ENCODE results near the gene ZFR.

Gene ZFR

GRCh38 chr5:32392039-32392438 lies 52.5 kb downstream of the ZFR start:
- WGBS (ENCODE audit: extremely low coverage, insufficient coverage, insufficient read length) = no CpG with 5 or more reads among the region's 3 CpGs
- Histone ChIP-seq H3K4me3 (ENCODE audit: low read depth, low read length) (no peak overlapping the region), H3K9ac (ENCODE audit: low read length) (no peak overlapping the region), H2BK5ac (ENCODE audit: low read depth, low read length, poor library complexity) (no peak overlapping the region), H4K8ac (ENCODE audit: low read depth, low read length) (no peak overlapping the region), H3K14ac (ENCODE audit: low read length) (no peak overlapping the region), H3K18ac (ENCODE audit: low read length) (no peak overlapping the region), H4K12ac (ENCODE audit: low read depth, low read length) (no peak overlapping the region), H3K79me2 (ENCODE audit: control insufficient read depth, insufficient read depth, low read length, poor library complexity) (no peaks in the 10 kb centered on the region), H3K4me2 (ENCODE audit: low read length) (no peak overlapping the region), H2BK12ac (ENCODE audit: low read length) (no peak overlapping the region), H3K23ac (ENCODE audit: low read length) (no peak overlapping the region), H3K9me3 (ENCODE audit: insufficient read depth, low read depth, low read length) (no peaks in the 10 kb centered on the region), H3K27ac (ENCODE audit: low read depth, low read length) (no peak overlapping the region), H3K4me1 (ENCODE audit: control insufficient read depth in 1 of 2, insufficient read depth in 2 of 2, low read length in 2 of 2) (peaks cover 0 to 5% of the 10 kb centered on the region in 2 experiments), H3K4ac (ENCODE audit: low read depth, low read length) (no peak overlapping the region), H3K79me1 (ENCODE audit: low read length) (no peaks in the 10 kb centered on the region), H2AK5ac (ENCODE audit: low read length) (no peak overlapping the region), H2AFZ (ENCODE audit: insufficient read depth, low read length, poor library complexity) (no peak overlapping the region), H2BK120ac (ENCODE audit: insufficient read depth, low read length, poor library complexity) (no peak overlapping the region), H3K36me3 (ENCODE audit: control insufficient read depth in 1 of 2, insufficient read depth in 2 of 2, low read length in 2 of 2) (peaks cover 22 to 32% of the 10 kb centered on the region in 2 experiments), H3K27me3 (ENCODE audit: insufficient read depth, low read length) (no peaks in the 10 kb centered on the region), H4K91ac (ENCODE audit: low read depth, low read length) (no peak overlapping the region)
- peak; percentile 26 to 88 for DNase-seq

- Histone ChIP-seq H3K27ac (ENCODE audit: low read depth, low read length) (no peak overlapping the region), H3K18ac (ENCODE audit: low read length) (no peak overlapping the region), H3K4me2 (ENCODE audit: low read length) (no peak overlapping the region), H3K79me2 (ENCODE audit: control insufficient read depth, insufficient read depth, low read length, poor library complexity) (no peaks in the 10 kb centered on the region), H3K4ac (ENCODE audit: low read depth, low read length) (no peak overlapping the region), H3K14ac (ENCODE audit: low read length) (no peak overlapping the region), H4K91ac (ENCODE audit: low read depth, low read length) (no peak overlapping the region), H2AK5ac (ENCODE audit: low read length) (no peak overlapping the region), H4K12ac (ENCODE audit: low read depth, low read length) (no peak overlapping the region), H2BK5ac (ENCODE audit: low read depth, low read length, poor library complexity) (no peak overlapping the region), H3K27me3 (ENCODE audit: insufficient read depth, low read length) (no peaks in the 10 kb centered on the region), H3K9me3 (ENCODE audit: insufficient read depth, low read depth, low read length) (no peaks in the 10 kb centered on the region), H2AFZ (ENCODE audit: insufficient read depth, low read length, poor library complexity) (no peak overlapping the region), H2BK120ac (ENCODE audit: insufficient read depth, low read length, poor library complexity) (no peak overlapping the region), H3K9ac (ENCODE audit: low read length) (no peak overlapping the region), H4K8ac (ENCODE audit: low read depth, low read length) (no peak overlapping the region), H3K23ac (ENCODE audit: low read length) (no peak overlapping the region), H3K36me3 (ENCODE audit: control insufficient read depth in 1 of 2, insufficient read depth in 2 of 2, low read length in 2 of 2) (peaks cover 18 to 27% of the 10 kb centered on the region in 2 experiments), H3K4me3 (ENCODE audit: low read depth, low read length) (no peak overlapping the region), H3K79me1 (ENCODE audit: low read length) (no peaks in the 10 kb centered on the region), H3K4me1 (ENCODE audit: control insufficient read depth in 1 of 2, insufficient read depth in 2 of 2, low read length in 2 of 2) (peaks cover 0 to 5% of the 10 kb centered on the region in 2 experiments), H2BK12ac (ENCODE audit: low read length) (no peak overlapping the region)
- WGBS (ENCODE audit: extremely low coverage, insufficient coverage, insufficient read length) = no CpG with 5 or more reads among the region's 10 CpGs
- peak; percentile 79 to 95 for DNase-seq
These were observed 53.5 kb downstream of the ZFR start for GRCh38 chr5:32390819-32391591.

GRCh38 chr5:32388432-32389129 lies 56.0 kb downstream of the ZFR start:
- H4K12ac ChIP-seq (ENCODE audit: low read depth, low read length) = no peak overlapping the region
- H3K79me2 ChIP-seq (ENCODE audit: control insufficient read depth, insufficient read depth, low read length, poor library complexity) = no peaks in the 10 kb centered on the region
- no peak overlapping the region for H4K91ac ChIP-seq (ENCODE audit: low read depth, low read length)
- no peaks in the 10 kb centered on the region for H3K27me3 ChIP-seq (ENCODE audit: insufficient read depth, low read length)
- no peak overlapping the region for H3K18ac ChIP-seq (ENCODE audit: low read length)
- no peak overlapping the region for H2AFZ ChIP-seq (ENCODE audit: insufficient read depth, low read length, poor library complexity)
- H3K27ac ChIP-seq (ENCODE audit: low read depth, low read length) = no peak overlapping the region
- peak in 1 of 2 donors; percentile 43 for DNase-seq
- H3K4me1 ChIP-seq (ENCODE audit: control insufficient read depth in 1 of 2, insufficient read depth in 2 of 2, low read length in 2 of 2) = peaks cover 0 to 5% of the 10 kb centered on the region in 2 experiments
- no peak overlapping the region for H2BK5ac ChIP-seq (ENCODE audit: low read depth, low read length, poor library complexity)
- H3K4me3 ChIP-seq (ENCODE audit: low read depth, low read length) = no peak overlapping the region
- no peak overlapping the region for H3K23ac ChIP-seq (ENCODE audit: low read length)
- H2BK120ac ChIP-seq (ENCODE audit: insufficient read depth, low read length, poor library complexity) = no peak overlapping the region
- no peak overlapping the region for H3K9ac ChIP-seq (ENCODE audit: low read length)
- H3K9me3 ChIP-seq (ENCODE audit: insufficient read depth, low read depth, low read length) = no peaks in the 10 kb centered on the region
- no peak overlapping the region for H4K8ac ChIP-seq (ENCODE audit: low read depth, low read length)
- no peak overlapping the region for H3K14ac ChIP-seq (ENCODE audit: low read length)
- WGBS (ENCODE audit: extremely low coverage, insufficient coverage, insufficient read length) = no CpG with 5 or more reads among the region's 6 CpGs
- no peak overlapping the region for H3K4me2 ChIP-seq (ENCODE audit: low read length)
- no peaks in the 10 kb centered on the region for H3K79me1 ChIP-seq (ENCODE audit: low read length)
- peaks cover 15 to 23% of the 10 kb centered on the region in 2 experiments for H3K36me3 ChIP-seq (ENCODE audit: control insufficient read depth in 1 of 2, insufficient read depth in 2 of 2, low read length in 2 of 2)
- no peak overlapping the region for H2BK12ac ChIP-seq (ENCODE audit: low read length)
- H2AK5ac ChIP-seq (ENCODE audit: low read length) = no peak overlapping the region
- H3K4ac ChIP-seq (ENCODE audit: low read depth, low read length) = no peak overlapping the region

- Histone ChIP-seq H3K9ac (ENCODE audit: low read length) (no peak overlapping the region), H3K4me2 (ENCODE audit: low read length) (no peak overlapping the region)
These were observed 56.7 kb downstream of the ZFR start for GRCh38 chr5:32387841-32388240.

More at GRCh38 chr5:32387841-32388240, 56.7 kb downstream of the ZFR start:
- Histone ChIP-seq H3K4me1 (ENCODE audit: control insufficient read depth in 1 of 2, insufficient read depth in 2 of 2, low read length in 2 of 2) (peaks cover 0 to 5% of the 10 kb centered on the region in 2 experiments), H3K4me3 (ENCODE audit: low read depth, low read length) (no peak overlapping the region), H2AFZ (ENCODE audit: insufficient read depth, low read length, poor library complexity) (no peak overlapping the region), H3K27ac (ENCODE audit: low read depth, low read length) (no peak overlapping the region), H3K9me3 (ENCODE audit: insufficient read depth, low read depth, low read length) (no peaks in the 10 kb centered on the region), H3K27me3 (ENCODE audit: insufficient read depth, low read length) (no peaks in the 10 kb centered on the region), H4K8ac (ENCODE audit: low read depth, low read length) (no peak overlapping the region), H3K79me1 (ENCODE audit: low read length) (no peaks in the 10 kb centered on the region), H3K4ac (ENCODE audit: low read depth, low read length) (no peak overlapping the region), H3K23ac (ENCODE audit: low read length) (no peak overlapping the region), H2AK5ac (ENCODE audit: low read length) (no peak overlapping the region), H2BK5ac (ENCODE audit: low read depth, low read length, poor library complexity) (no peak overlapping the region), H3K18ac (ENCODE audit: low read length) (no peak overlapping the region), H2BK120ac (ENCODE audit: insufficient read depth, low read length, poor library complexity) (no peak overlapping the region), H3K79me2 (ENCODE audit: control insufficient read depth, insufficient read depth, low read length, poor library complexity) (no peaks in the 10 kb centered on the region), H3K36me3 (ENCODE audit: control insufficient read depth in 1 of 2, insufficient read depth in 2 of 2, low read length in 2 of 2) (peaks cover 12 to 24% of the 10 kb centered on the region in 2 experiments), H4K91ac (ENCODE audit: low read depth, low read length) (no peak overlapping the region), H4K12ac (ENCODE audit: low read depth, low read length) (no peak overlapping the region), H2BK12ac (ENCODE audit: low read length) (no peak overlapping the region), H3K14ac (ENCODE audit: low read length) (no peak overlapping the region)
- DNase-seq = no peak
